OCI-LY1 (cell line): ENCODE measurements around the gene ADPRM.

ENCODE experiments used
- CTCF ChIP-seq: fragments of 200-600 bp; sonication (generic), shearing (Covaris generic); IDR thresholded peaks from 2 replicates; pipeline ENCODE4 v1.5.1; 2017; ENCODE audit warnings: mild to moderate bottlenecking, antibody characterized with exemption, low read length, moderate library complexity, mixed read lengths
- EZH2 ChIP-seq: fragments of 200-600 bp; sonication (generic), shearing (Covaris generic); IDR thresholded peaks from 2 replicates; pipeline ENCODE4 v1.8.0; 2017; ENCODE audit warnings: borderline replicate concordance, mixed run types, mild to moderate bottlenecking, antibody characterized with exemption, low read length, moderate library complexity, mixed read lengths

- no peak for TF ChIP-seq CTCF
- TF ChIP-seq EZH2 = no peak
Observed at GRCh38 chr17:10735251-10735650, 37.9 kb downstream of the ADPRM start.
